Stimulated activated naive CD4-positive, alpha-beta T cell treated with Interleukin-2 at 50 U/mL for 16 hours (primary cell): ENCODE data around the gene CIC.
A peak's percentile ranks its signal among the peaks of the same experiment; 100 is the strongest.
"Not testable (repeated sequence)": the region's sequence is repeated elsewhere in the genome, so short reads cannot be mapped to it uniquely, and the experiment has no call there.

ENCODE experiments used
- DNase-seq: peaks from one replicate; lab custom pipeline; 2025; lab: John Stamatoyannopoulos, UW

The CIC gene

GRCh38 chr19:42313096-42313839 lies 44.2 kb downstream of the CIC start, which contains the start of gene TMEM145:
TMEM145 (plus strand) TSS chr19:42313309; CDS start chr19:42313377, 68 bp downstream.
- DNase-seq: peak; percentile 22

- DNase-seq: no peak
Measured at GRCh38 chr19:42313840-42314755, 45.0 kb downstream of the CIC start.

- no peak for DNase-seq
Measured at GRCh38 chr19:42315024-42315423, 46.0 kb downstream of the CIC start.

- no peak for DNase-seq
Measured at GRCh38 chr19:42316223-42317211, 47.5 kb downstream of the CIC start.

GRCh38 chr19:42317535-42317934 lies 48.5 kb downstream of the CIC start:
- no peak for DNase-seq

GRCh38 chr19:42322305-42322704 lies 53.3 kb downstream of the CIC start:
- DNase-seq: no peak

GRCh38 chr19:42323473-42323851 lies 54.4 kb downstream of the CIC start:
- no peak for DNase-seq

GRCh38 chr19:42323852-42324654 lies 55.0 kb downstream of the CIC start:
- DNase-seq: peak; percentile 13

GRCh38 chr19:42324655-42325307 lies 55.7 kb downstream of the CIC start:
- peak; percentile 5 for DNase-seq

- peak; percentile 98 for DNase-seq
Measured at GRCh38 chr19:42325308-42325895, 56.4 kb downstream of the CIC start, which contains the start of gene MEGF8. MEGF8 (plus strand) TSS chr19:42325635; CDS start chr19:42326244, 609 bp downstream.

- DNase-seq: no peak
Measured at GRCh38 chr19:42325896-42326771, 57.1 kb downstream of the CIC start.

GRCh38 chr19:42326969-42327368 lies 57.9 kb downstream of the CIC start:
- no peak for DNase-seq

GRCh38 chr19:42327381-42327780 lies 58.3 kb downstream of the CIC start:
- no peak for DNase-seq

GRCh38 chr19:42328106-42328505 lies 59.1 kb downstream of the CIC start:
- no peak for DNase-seq

GRCh38 chr19:42328854-42329253 lies 59.8 kb downstream of the CIC start:
- DNase-seq: no peak

- no peak for DNase-seq
Measured at GRCh38 chr19:42330241-42330711, 61.2 kb downstream of the CIC start.

GRCh38 chr19:42331333-42331732 lies 62.3 kb downstream of the CIC start:
- not testable (repeated sequence) for DNase-seq

GRCh38 chr19:42332059-42332458 lies 63.0 kb downstream of the CIC start:
- DNase-seq: no peak

- DNase-seq: no peak
Measured at GRCh38 chr19:42333018-42333417, 64.0 kb downstream of the CIC start.
